ENCODE measurements around the gene CYP3A7. TPM values are rescaled to one million over a fixed set of nuclear protein-coding genes. Genes with fewer than 3 reads are reported as not detected.

Gene CYP3A7
- total and polyA plus RNA-seq, 2 of the 13 experiments (the other 11 are each of a cell fraction or from before 2014, with no cell fraction given) = 5.8 to 6.4 TPM

DNA sequence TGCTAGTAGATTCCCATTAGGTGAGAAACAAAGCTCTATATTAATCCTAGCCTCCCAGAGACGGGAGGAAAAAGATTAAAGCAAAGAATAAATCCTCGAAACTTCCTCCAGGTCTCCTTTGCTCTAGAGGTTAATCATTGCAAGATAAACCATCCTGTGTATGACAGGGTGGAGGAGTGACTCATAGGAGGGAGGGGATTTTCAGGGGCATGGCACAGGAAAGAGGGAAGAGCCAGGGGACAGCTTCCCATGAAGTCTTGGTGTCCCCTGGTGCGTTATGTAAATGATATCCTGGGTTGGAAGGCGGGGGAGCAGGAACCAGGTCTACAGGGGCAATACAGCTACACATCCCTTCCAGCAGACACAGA is 56.0 kb downstream of the CYP3A7 start (continued):
- TF ChIP-seq ZNF496 (CRISPR knock-in tag; IDR thresholded peaks at IDR 0.05; ENCODE audit: insufficient replicate concordance) = no peak
- TF ChIP-seq, protein P1, sequence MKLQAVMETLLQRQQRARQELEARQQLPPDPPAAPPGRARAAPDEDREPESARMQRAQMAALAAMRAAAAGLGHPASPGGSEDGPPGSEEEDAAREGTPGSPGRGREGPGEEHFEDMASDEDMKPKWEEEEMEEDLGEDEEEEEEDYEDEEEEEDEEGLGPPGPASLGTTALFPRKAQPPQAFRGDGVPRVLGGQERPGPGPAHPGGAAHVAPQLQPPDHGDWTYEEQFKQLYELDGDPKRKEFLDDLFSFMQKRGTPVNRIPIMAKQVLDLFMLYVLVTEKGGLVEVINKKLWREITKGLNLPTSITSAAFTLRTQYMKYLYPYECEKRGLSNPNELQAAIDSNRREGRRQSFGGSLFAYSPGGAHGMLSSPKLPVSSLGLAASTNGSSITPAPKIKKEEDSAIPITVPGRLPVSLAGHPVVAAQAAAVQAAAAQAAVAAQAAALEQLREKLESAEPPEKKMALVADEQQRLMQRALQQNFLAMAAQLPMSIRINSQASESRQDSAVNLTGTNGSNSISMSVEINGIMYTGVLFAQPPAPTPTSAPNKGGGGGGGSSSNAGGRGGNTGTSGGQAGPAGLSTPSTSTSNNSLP (IDR thresholded peaks at IDR 0.05; ENCODE audit: low read depth, low read length) = no peak
- TF ChIP-seq, protein P2, sequence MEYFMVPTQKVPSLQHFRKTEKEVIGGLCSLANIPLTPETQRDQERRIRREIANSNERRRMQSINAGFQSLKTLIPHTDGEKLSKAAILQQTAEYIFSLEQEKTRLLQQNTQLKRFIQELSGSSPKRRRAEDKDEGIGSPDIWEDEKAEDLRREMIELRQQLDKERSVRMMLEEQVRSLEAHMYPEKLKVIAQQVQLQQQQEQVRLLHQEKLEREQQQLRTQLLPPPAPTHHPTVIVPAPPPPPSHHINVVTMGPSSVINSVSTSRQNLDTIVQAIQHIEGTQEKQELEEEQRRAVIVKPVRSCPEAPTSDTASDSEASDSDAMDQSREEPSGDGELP (IDR thresholded peaks at IDR 0.05; ENCODE audit: borderline replicate concordance, low read depth) = no peak
- no peak for TF ChIP-seq RBAK (CRISPR knock-in tag; IDR thresholded peaks at IDR 0.05)
- TF ChIP-seq ZNF605 (CRISPR knock-in tag; IDR thresholded peaks at IDR 0.05) = no peak
- TF ChIP-seq ZFX (CRISPR knock-in tag; IDR thresholded peaks at IDR 0.05; ENCODE audit: low read depth) = no peak
- TF ChIP-seq ZNF552 (CRISPR knock-in tag; IDR thresholded peaks at IDR 0.05; ENCODE audit: borderline replicate concordance) = no peak
- TF ChIP-seq ZNF451 (CRISPR knock-in tag; IDR thresholded peaks at IDR 0.05) = no peak
- TF ChIP-seq, protein P3, sequence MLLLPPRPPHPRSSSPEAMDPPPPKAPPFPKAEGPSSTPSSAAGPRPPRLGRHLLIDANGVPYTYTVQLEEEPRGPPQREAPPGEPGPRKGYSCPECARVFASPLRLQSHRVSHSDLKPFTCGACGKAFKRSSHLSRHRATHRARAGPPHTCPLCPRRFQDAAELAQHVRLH (CRISPR knock-in tag; IDR thresholded peaks at IDR 0.05; ENCODE audit: borderline replicate concordance, low read depth) = no peak
- TF ChIP-seq ZNF205 (CRISPR knock-in tag; IDR thresholded peaks at IDR 0.05) = no peak
- no peak for TF ChIP-seq SOX6 (IDR thresholded peaks at IDR 0.05)
- TF ChIP-seq SOX6 (CRISPR knock-in tag; IDR thresholded peaks at IDR 0.05) = peak; percentile 71
- no peak for TF ChIP-seq ZFAT (CRISPR knock-in tag; conservative IDR thresholded peaks at IDR 0.05)
- no peak for TF ChIP-seq RCOR2 (CRISPR knock-in tag; IDR thresholded peaks at IDR 0.05)
- TF ChIP-seq ZKSCAN8 (CRISPR knock-in tag; IDR thresholded peaks at IDR 0.05; ENCODE audit: borderline replicate concordance) = no peak
- no peak for TF ChIP-seq CCAR2 (optimal IDR thresholded peaks at IDR 0.05; ENCODE audit: low read depth, low read length)
- TF ChIP-seq, protein P4, sequence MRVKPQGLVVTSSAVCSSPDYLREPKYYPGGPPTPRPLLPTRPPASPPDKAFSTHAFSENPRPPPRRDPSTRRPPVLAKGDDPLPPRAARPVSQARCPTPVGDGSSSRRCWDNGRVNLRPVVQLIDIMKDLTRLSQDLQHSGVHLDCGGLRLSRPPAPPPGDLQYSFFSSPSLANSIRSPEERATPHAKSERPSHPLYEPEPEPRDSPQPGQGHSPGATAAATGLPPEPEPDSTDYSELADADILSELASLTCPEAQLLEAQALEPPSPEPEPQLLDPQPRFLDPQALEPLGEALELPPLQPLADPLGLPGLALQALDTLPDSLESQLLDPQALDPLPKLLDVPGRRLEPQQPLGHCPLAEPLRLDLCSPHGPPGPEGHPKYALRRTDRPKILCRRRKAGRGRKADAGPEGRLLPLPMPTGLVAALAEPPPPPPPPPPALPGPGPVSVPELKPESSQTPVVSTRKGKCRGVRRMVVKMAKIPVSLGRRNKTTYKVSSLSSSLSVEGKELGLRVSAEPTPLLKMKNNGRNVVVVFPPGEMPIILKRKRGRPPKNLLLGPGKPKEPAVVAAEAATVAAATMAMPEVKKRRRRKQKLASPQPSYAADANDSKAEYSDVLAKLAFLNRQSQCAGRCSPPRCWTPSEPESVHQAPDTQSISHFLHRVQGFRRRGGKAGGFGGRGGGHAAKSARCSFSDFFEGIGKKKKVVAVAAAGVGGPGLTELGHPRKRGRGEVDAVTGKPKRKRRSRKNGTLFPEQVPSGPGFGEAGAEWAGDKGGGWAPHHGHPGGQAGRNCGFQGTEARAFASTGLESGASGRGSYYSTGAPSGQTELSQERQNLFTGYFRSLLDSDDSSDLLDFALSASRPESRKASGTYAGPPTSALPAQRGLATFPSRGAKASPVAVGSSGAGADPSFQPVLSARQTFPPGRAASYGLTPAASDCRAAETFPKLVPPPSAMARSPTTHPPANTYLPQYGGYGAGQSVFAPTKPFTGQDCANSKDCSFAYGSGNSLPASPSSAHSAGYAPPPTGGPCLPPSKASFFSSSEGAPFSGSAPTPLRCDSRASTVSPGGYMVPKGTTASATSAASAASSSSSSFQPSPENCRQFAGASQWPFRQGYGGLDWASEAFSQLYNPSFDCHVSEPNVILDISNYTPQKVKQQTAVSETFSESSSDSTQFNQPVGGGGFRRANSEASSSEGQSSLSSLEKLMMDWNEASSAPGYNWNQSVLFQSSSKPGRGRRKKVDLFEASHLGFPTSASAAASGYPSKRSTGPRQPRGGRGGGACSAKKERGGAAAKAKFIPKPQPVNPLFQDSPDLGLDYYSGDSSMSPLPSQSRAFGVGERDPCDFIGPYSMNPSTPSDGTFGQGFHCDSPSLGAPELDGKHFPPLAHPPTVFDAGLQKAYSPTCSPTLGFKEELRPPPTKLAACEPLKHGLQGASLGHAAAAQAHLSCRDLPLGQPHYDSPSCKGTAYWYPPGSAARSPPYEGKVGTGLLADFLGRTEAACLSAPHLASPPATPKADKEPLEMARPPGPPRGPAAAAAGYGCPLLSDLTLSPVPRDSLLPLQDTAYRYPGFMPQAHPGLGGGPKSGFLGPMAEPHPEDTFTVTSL (CRISPR knock-in tag; IDR thresholded peaks at IDR 0.05; ENCODE audit: borderline replicate concordance) = peak; percentile 42; the same call in 1 of the 2 replicates
- TF ChIP-seq TBX3 (IDR thresholded peaks at IDR 0.05; ENCODE audit: borderline replicate concordance) = no peak
- TF ChIP-seq ZNF777 (CRISPR knock-in tag; IDR thresholded peaks at IDR 0.05) = no peak
- TF ChIP-seq, protein P5, sequence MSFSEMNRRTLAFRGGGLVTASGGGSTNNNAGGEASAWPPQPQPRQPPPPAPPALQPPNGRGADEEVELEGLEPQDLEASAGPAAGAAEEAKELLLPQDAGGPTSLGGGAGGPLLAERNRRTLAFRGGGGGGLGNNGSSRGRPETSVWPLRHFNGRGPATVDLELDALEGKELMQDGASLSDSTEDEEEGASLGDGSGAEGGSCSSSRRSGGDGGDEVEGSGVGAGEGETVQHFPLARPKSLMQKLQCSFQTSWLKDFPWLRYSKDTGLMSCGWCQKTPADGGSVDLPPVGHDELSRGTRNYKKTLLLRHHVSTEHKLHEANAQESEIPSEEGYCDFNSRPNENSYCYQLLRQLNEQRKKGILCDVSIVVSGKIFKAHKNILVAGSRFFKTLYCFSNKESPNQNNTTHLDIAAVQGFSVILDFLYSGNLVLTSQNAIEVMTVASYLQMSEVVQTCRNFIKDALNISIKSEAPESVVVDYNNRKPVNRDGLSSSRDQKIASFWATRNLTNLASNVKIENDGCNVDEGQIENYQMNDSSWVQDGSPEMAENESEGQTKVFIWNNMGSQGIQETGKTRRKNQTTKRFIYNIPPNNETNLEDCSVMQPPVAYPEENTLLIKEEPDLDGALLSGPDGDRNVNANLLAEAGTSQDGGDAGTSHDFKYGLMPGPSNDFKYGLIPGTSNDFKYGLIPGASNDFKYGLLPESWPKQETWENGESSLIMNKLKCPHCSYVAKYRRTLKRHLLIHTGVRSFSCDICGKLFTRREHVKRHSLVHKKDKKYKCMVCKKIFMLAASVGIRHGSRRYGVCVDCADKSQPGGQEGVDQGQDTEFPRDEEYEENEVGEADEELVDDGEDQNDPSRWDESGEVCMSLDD (CRISPR knock-in tag; IDR thresholded peaks at IDR 0.05; ENCODE audit: borderline replicate concordance) = no peak
- no peak for TF ChIP-seq ZNF20 (CRISPR knock-in tag; IDR thresholded peaks at IDR 0.05)
